PC-9 (cell line): ENCODE results near the gene AKAP7. TPM values are rescaled to one million over a fixed set of nuclear protein-coding genes. Genes with fewer than 3 reads are reported as not detected.

Experiments
- BruUV-seq: library from RNA; stranded (reverse); fragments of 400-500 nt; replicated peaks from 2 replicates; lab custom pipeline; 2021; lab: Mats Ljungman, UMichigan
- CTCF ChIA-PET: fragments of 300-600 bp; sonication (Branson Sonifier 250); formaldehyde crosslinking; loops from one replicate; lab custom pipeline; 2022; ENCODE audit warnings: antibody characterized with exemption; lab: Charles Lee
- POLR2A ChIA-PET: fragments of 300-600 bp; sonication (Branson Sonifier 250); formaldehyde crosslinking; loops from one replicate; lab custom pipeline; 2022; ENCODE audit warnings: antibody characterized with exemption; ENCODE audit not compliant: unreplicated experiment; lab: Charles Lee
- DNase-seq, 2 experiments: peaks; one replicate each; pipeline versions ENCODE4 v3.0.0 to v3.0.0-alpha.2; 2015 to 2022; ENCODE audit warnings: mixed read lengths in 1 of 2
- H2AFZ ChIP-seq: fragments of 200-600 bp; sonication (generic); 2 replicates; pipeline ENCODE4 v1.8.1; 2017; ENCODE audit warnings: antibody characterized with exemption
- H3F3A ChIP-seq: fragments of 200-600 bp; sonication (generic); 2 replicates; pipeline ENCODE4 v1.8.1; 2017; ENCODE audit warnings: antibody characterized with exemption, mild to moderate bottlenecking, low read depth; ENCODE audit not compliant: insufficient read depth
- H3K27ac ChIP-seq: fragments of 200-600 bp; sonication (generic); 2 replicates; pipeline ENCODE4 v1.6.1; 2016; ENCODE audit warnings: mixed run types
- H3K27me3 ChIP-seq: fragments of 200-600 bp; sonication (generic); 2 replicates; pipeline ENCODE4 v1.6.1; 2016; ENCODE audit warnings: low read depth, mixed run types; ENCODE audit not compliant: insufficient read depth
- H3K36me3 ChIP-seq: fragments of 200-600 bp; sonication (generic); 2 replicates; pipeline ENCODE4 v1.6.1; 2016; ENCODE audit warnings: low read depth, mixed run types
- H3K4me1 ChIP-seq: fragments of 200-600 bp; sonication (generic); replicated peaks from 2 replicates; pipeline ENCODE4 v1.6.1; 2016; ENCODE audit warnings: mixed run types; ENCODE audit not compliant: insufficient read depth
- H3K4me2 ChIP-seq: fragments of 200-600 bp; sonication (generic); 2 replicates; pipeline ENCODE4 v1.6.1; 2017; ENCODE audit warnings: mixed run types
- H3K4me3 ChIP-seq: fragments of 200-600 bp; sonication (generic); 2 replicates; pipeline ENCODE4 v1.6.1; 2016; ENCODE audit warnings: mixed run types
- H3K79me2 ChIP-seq: fragments of 200-600 bp; sonication (generic); 2 replicates; pipeline ENCODE4 v1.6.1; 2017; ENCODE audit warnings: low read depth, mixed run types
- H3K9me2 ChIP-seq: fragments of 200-600 bp; sonication (generic); 2 replicates; pipeline ENCODE4 v1.8.1; 2017; ENCODE audit warnings: mild to moderate bottlenecking; ENCODE audit not compliant: insufficient read depth
- H3K9me3 ChIP-seq: fragments of 200-600 bp; sonication (generic); 2 replicates; pipeline ENCODE4 v1.8.1; 2016; ENCODE audit warnings: low read depth; ENCODE audit not compliant: insufficient read depth
- H4K20me1 ChIP-seq: fragments of 200-600 bp; sonication (generic); 2 replicates; pipeline ENCODE4 v1.8.1; 2017; ENCODE audit not compliant: insufficient read depth
- CTCF ChIP-seq: fragments of 200-600 bp; sonication (generic); conservative IDR thresholded peaks from 2 replicates; pipeline ENCODE4 v1.6.1; 2017; ENCODE audit warnings: mixed run types, antibody characterized with exemption, mild to moderate bottlenecking, moderate library complexity
- EZH2 ChIP-seq: fragments of 200-600 bp; sonication (generic); IDR thresholded peaks from 2 replicates; pipeline ENCODE4 v1.8.0; 2017; ENCODE audit warnings: antibody characterized with exemption, low read depth
- intact Hi-C: fragments of 100-400 bp; cut with micrococcal nuclease; formaldehyde crosslinking; loops from one replicate; pipeline ENCODE4 v1.10.0; 2022; ENCODE audit not compliant: unreplicated experiment
- total RNA-seq: library from RNA; stranded (reverse); gene quantifications from 2 replicates; pipeline ENCODE4 v1.2.3, GENCODE V29; 2021

AKAP7 gene
- total RNA-seq, 1 experiment from 2014 or later: 3.8 TPM

GRCh38 chr6:131124336-131125071, 10.8 kb upstream of the AKAP7 start:
- no peak for DNase-seq
- Histone ChIP-seq H3K27ac (no peak overlapping the region), H2AFZ (0 out of 2 replicates have a peak overlapping the region, but pooled peaks have one; percentile 14), H3K79me2 (no peaks in the 10 kb centered on the region), H3K9me2 (no peaks in the 10 kb centered on the region), H3K4me1 (no peaks in the 10 kb centered on the region; the same call in 1 of the 2 replicates), H3K27me3 (no peaks in the 10 kb centered on the region), H4K20me1 (no peaks in the 10 kb centered on the region), H3K4me3 (no peak overlapping the region), H3K36me3 (no peaks in the 10 kb centered on the region), H3F3A (no peaks in the 10 kb centered on the region), H3K4me2 (no peak overlapping the region), H3K9me3 (no peaks in the 10 kb centered on the region)
- no TSS peak for BruUV-seq
- ChIA-PET CTCF (no interaction called here), POLR2A (no interaction called here)
- intact Hi-C loops: no loop called here
- TF ChIP-seq CTCF (no peak), EZH2 (no peak)

GRCh38 chr6:131125431-131125830, 9.8 kb upstream of the AKAP7 start:
- TF ChIP-seq EZH2: no peak
- TF ChIP-seq CTCF: no peak
- CTCF ChIA-PET: no interaction called here
- Histone ChIP-seq H3K4me2 (no peak overlapping the region), H3K4me3 (no peak overlapping the region), H3F3A (no peaks in the 10 kb centered on the region), H3K36me3 (no peaks in the 10 kb centered on the region), H3K27ac (no peak overlapping the region), H3K79me2 (no peaks in the 10 kb centered on the region), H3K4me1 (no peaks in the 10 kb centered on the region; the same call in 1 of the 2 replicates), H4K20me1 (no peaks in the 10 kb centered on the region), H2AFZ (no peak overlapping the region), H3K9me3 (no peaks in the 10 kb centered on the region), H3K9me2 (no peaks in the 10 kb centered on the region), H3K27me3 (no peaks in the 10 kb centered on the region)
- intact Hi-C loops: no loop called here
- DNase-seq: no peak
- BruUV-seq: no TSS peak
- POLR2A ChIA-PET: no interaction called here

GRCh38 chr6:131129689-131130553, 5.3 kb upstream of the AKAP7 start:
- peak in 1 of 2 experiments; percentile 38 for DNase-seq
- BruUV-seq: no TSS peak
- CTCF ChIA-PET: no interaction called here
- Histone ChIP-seq H4K20me1 (no peaks in the 10 kb centered on the region), H3K36me3 (no peaks in the 10 kb centered on the region), H3K27me3 (no peaks in the 10 kb centered on the region), H3K4me1 (peaks cover 7% of the 10 kb centered on the region; the same call in 1 of the 2 replicates), H3K9me3 (no peaks in the 10 kb centered on the region), H3F3A (no peaks in the 10 kb centered on the region; the same call in 1 of the 2 replicates), H3K79me2 (no peaks in the 10 kb centered on the region), H2AFZ (no peak overlapping the region), H3K4me2 (no peak overlapping the region), H3K4me3 (no peak overlapping the region), H3K27ac (no peak overlapping the region), H3K9me2 (no peaks in the 10 kb centered on the region)
- no peak for TF ChIP-seq CTCF
- TF ChIP-seq EZH2: no peak
- intact Hi-C loops: no loop called here
- POLR2A ChIA-PET: interaction anchor here (0.7 kb wide), 1 partner anchor 95 kb away, joined by 3 read pairs; no protein-coding TSS in a partner anchor
